Trophoblast cell (in vitro differentiated cells and primary cell): ENCODE results near the gene YBX1.

ENCODE experiments used
- DNase-seq, 2 donors: peaks; one replicate each; pipeline ENCODE4 v3.0.0-alpha.2; 2016
- H2AFZ ChIP-seq: 2 replicates; pipeline ENCODE4 v1.6.1; 2013; ENCODE audit warnings: low read length, moderate library complexity, mild to moderate bottlenecking; ENCODE audit not compliant: insufficient read depth, poor library complexity
- H2AK5ac ChIP-seq: 2 replicates; pipeline ENCODE4 v1.6.1; 2013; ENCODE audit warnings: mild to moderate bottlenecking, low read length
- H2BK120ac ChIP-seq: 2 replicates; pipeline ENCODE4 v1.6.1; 2013; ENCODE audit warnings: low read length, mild to moderate bottlenecking, moderate library complexity; ENCODE audit not compliant: insufficient read depth, poor library complexity
- H2BK12ac ChIP-seq: 2 replicates; pipeline ENCODE4 v1.6.1; 2013; ENCODE audit warnings: mild to moderate bottlenecking, low read length, moderate library complexity
- H2BK5ac ChIP-seq: 2 replicates; pipeline ENCODE4 v1.6.1; 2013; ENCODE audit warnings: low read length, low read depth, moderate library complexity, mild to moderate bottlenecking; ENCODE audit not compliant: poor library complexity
- H3K14ac ChIP-seq: 2 replicates; pipeline ENCODE4 v1.6.1; 2013; ENCODE audit warnings: mild to moderate bottlenecking, low read length
- H3K18ac ChIP-seq: 2 replicates; pipeline ENCODE4 v1.6.1; 2013; ENCODE audit warnings: mild to moderate bottlenecking, low read length
- H3K23ac ChIP-seq: 2 replicates; pipeline ENCODE4 v1.6.1; 2013; ENCODE audit warnings: low read length
- H3K27ac ChIP-seq: 2 replicates; pipeline ENCODE4 v1.5.1; 2013; ENCODE audit warnings: low read depth, mild to moderate bottlenecking, inconsistent platforms, low read length, moderate library complexity
- H3K27me3 ChIP-seq: 2 replicates; pipeline ENCODE4 v1.6.1; 2013; ENCODE audit warnings: inconsistent platforms, mild to moderate bottlenecking, low read length, moderate library complexity; ENCODE audit not compliant: insufficient read depth
- H3K36me3 ChIP-seq, 2 experiments: 1 replicate in 1 of 2; 2 replicates in 1 of 2; pipeline ENCODE4 v1.6.1; 2013; ENCODE audit warnings: low read length in 2 of 2, mild to moderate bottlenecking in 2 of 2, moderate library complexity in 1 of 2; ENCODE audit not compliant: insufficient read depth in 2 of 2, control insufficient read depth in 1 of 2
- H3K4ac ChIP-seq: 2 replicates; pipeline ENCODE4 v1.6.1; 2013; ENCODE audit warnings: low read depth, mild to moderate bottlenecking, low read length, moderate library complexity
- H3K4me1 ChIP-seq, 2 experiments: 1 replicate in 1 of 2; 2 replicates in 1 of 2; pipeline ENCODE4 v1.6.1; 2013; ENCODE audit warnings: low read length in 2 of 2, mild to moderate bottlenecking in 2 of 2, moderate library complexity in 1 of 2; ENCODE audit not compliant: insufficient read depth in 2 of 2, control insufficient read depth in 1 of 2
- H3K4me2 ChIP-seq: 2 replicates; pipeline ENCODE4 v1.6.1; 2013; ENCODE audit warnings: inconsistent platforms, mild to moderate bottlenecking, low read length, moderate library complexity
- H3K4me3 ChIP-seq: 2 replicates; pipeline ENCODE4 v1.5.1; 2013; ENCODE audit warnings: mild to moderate bottlenecking, low read depth, low read length, inconsistent platforms
- H3K79me1 ChIP-seq: one replicate; pipeline ENCODE4 v1.6.1; 2013; ENCODE audit warnings: low read length
- H3K79me2 ChIP-seq: 2 replicates; pipeline ENCODE4 v1.6.1; 2013; ENCODE audit warnings: low read length, mild to moderate bottlenecking; ENCODE audit not compliant: control insufficient read depth, insufficient read depth, poor library complexity
- H3K9ac ChIP-seq: 2 replicates; pipeline ENCODE4 v1.6.1; 2013; ENCODE audit warnings: mild to moderate bottlenecking, low read length
- H3K9me3 ChIP-seq: 2 replicates; pipeline ENCODE4 v1.6.1; 2013; ENCODE audit warnings: low read depth, mild to moderate bottlenecking, control low read depth, inconsistent platforms, low read length; ENCODE audit not compliant: insufficient read depth
- H4K12ac ChIP-seq: 2 replicates; pipeline ENCODE4 v1.6.1; 2013; ENCODE audit warnings: low read depth, mild to moderate bottlenecking, low read length, moderate library complexity
- H4K8ac ChIP-seq: 2 replicates; pipeline ENCODE4 v1.6.1; 2013; ENCODE audit warnings: low read depth, mild to moderate bottlenecking, low read length, moderate library complexity
- H4K91ac ChIP-seq: one replicate; pipeline ENCODE4 v1.6.1; 2013; ENCODE audit warnings: low read depth, mild to moderate bottlenecking, low read length, moderate library complexity
- WGBS: extraction: QIAGEN DNeasy Blood & Tissue Kit; methylation state at CpG from one replicate; pipeline ENCODE4 v1.1.7; 2013; ENCODE audit warnings: missing lambda C conversion rate; ENCODE audit not compliant: insufficient read length, insufficient coverage; ENCODE audit errors: extremely low coverage; 5-methylcytosine and 5-hydroxymethylcytosine counted together

YBX1 gene

DNA sequence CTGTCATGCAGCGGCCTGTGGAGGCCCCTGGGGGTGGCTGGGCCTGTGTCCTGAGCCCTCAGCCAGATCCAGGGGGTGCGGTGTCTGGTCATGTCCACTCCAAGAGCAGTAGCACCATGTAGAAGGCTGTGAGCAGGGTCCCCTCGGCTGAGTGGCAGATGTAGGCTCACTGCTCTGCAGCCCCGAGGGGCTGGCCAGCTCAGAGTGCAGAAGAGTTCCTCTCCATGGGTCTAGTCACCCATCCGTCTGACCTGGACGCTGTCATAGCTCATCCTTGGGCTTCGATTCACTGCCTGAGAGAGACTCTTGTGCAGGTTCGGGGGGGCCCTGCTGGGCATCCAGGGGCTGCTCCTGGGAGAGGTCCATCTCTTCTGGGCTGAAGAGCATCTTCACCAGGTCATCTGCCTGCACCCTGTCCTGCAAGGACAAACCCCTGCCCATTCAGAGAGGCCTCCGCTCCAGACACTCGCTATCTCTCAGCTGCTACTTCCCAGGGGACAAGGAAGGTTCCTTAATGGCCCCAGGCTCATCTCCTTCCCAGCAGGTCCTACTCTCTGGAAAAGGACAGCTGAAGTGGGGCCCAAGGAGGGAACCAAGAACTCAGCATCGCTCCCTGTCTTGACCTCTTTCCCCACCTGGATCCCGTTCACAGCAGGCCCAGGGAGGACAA is 64.4 kb downstream of the YBX1 start:
- no peaks in the 10 kb centered on the region for H3K79me1 ChIP-seq
- H4K12ac ChIP-seq, result no peak overlapping the region
- no peak overlapping the region for H3K9ac ChIP-seq
- H4K8ac ChIP-seq, result no peak overlapping the region
- no peak overlapping the region for H3K23ac ChIP-seq
- no peak overlapping the region for H3K14ac ChIP-seq
- H3K27ac ChIP-seq, result no peak overlapping the region
- no peak for DNase-seq
- H3K4me2 ChIP-seq, result no peak overlapping the region
- no peak overlapping the region for H2BK5ac ChIP-seq
- no peak overlapping the region for H3K4ac ChIP-seq
- no peaks in the 10 kb centered on the region for H3K27me3 ChIP-seq
- H3K9me3 ChIP-seq, result peaks cover 3% of the 10 kb centered on the region
- H3K4me3 ChIP-seq, result no peak overlapping the region
- H3K18ac ChIP-seq, result no peak overlapping the region
- WGBS, result no CpG with 5 or more reads among the region's 12 CpGs
- peaks cover 5 to 6% of the 10 kb centered on the region in 2 experiments for H3K4me1 ChIP-seq
- no peak overlapping the region for H2AFZ ChIP-seq
- no peaks in the 10 kb centered on the region for H3K79me2 ChIP-seq
- H2BK12ac ChIP-seq, result no peak overlapping the region
- no peak overlapping the region for H2AK5ac ChIP-seq
- no peak overlapping the region for H2BK120ac ChIP-seq
- H3K36me3 ChIP-seq, result peaks cover 42 to 49% of the 10 kb centered on the region in 2 experiments
- no peak overlapping the region for H4K91ac ChIP-seq

DNA sequence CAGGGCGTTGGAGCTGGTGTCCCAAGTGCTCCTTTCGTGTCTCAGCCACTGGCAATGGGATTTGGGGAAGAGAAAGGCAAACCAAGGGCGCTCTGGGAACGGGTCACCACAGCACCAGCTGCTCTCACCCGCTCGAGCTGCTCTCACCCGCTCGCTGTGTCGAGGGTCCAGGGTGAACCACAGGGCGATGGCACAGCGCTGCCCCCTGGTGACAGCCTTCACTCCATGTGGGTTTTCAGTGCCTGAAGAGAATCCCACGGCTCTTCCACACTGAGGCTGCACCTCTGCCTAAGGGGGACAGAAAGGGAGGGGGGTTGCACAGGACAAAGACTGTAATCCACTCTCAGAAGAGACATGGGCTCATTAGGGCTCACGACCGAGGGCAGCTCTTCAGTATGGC is 64.9 kb downstream of the YBX1 start:
- Histone ChIP-seq H3K18ac (no peak overlapping the region), H4K8ac (no peak overlapping the region), H3K4me2 (no peak overlapping the region), H3K79me2 (no peaks in the 10 kb centered on the region), H3K9me3 (peaks cover 7% of the 10 kb centered on the region), H3K79me1 (no peaks in the 10 kb centered on the region), H3K27ac (no peak overlapping the region), H2BK120ac (no peak overlapping the region), H3K4ac (no peak overlapping the region), H4K12ac (no peak overlapping the region), H2AK5ac (no peak overlapping the region), H2BK5ac (no peak overlapping the region), H3K23ac (no peak overlapping the region), H3K9ac (no peak overlapping the region), H2AFZ (no peak overlapping the region), H2BK12ac (no peak overlapping the region), H3K4me3 (no peak overlapping the region), H3K27me3 (no peaks in the 10 kb centered on the region), H3K36me3 (peaks cover 47 to 54% of the 10 kb centered on the region in 2 experiments), H4K91ac (no peak overlapping the region), H3K14ac (no peak overlapping the region), H3K4me1 (peaks cover 5 to 6% of the 10 kb centered on the region in 2 experiments)
- DNase-seq, result peak in 1 of 2 donors; percentile 63
- no CpG with 5 or more reads among the region's 14 CpGs for WGBS

DNA sequence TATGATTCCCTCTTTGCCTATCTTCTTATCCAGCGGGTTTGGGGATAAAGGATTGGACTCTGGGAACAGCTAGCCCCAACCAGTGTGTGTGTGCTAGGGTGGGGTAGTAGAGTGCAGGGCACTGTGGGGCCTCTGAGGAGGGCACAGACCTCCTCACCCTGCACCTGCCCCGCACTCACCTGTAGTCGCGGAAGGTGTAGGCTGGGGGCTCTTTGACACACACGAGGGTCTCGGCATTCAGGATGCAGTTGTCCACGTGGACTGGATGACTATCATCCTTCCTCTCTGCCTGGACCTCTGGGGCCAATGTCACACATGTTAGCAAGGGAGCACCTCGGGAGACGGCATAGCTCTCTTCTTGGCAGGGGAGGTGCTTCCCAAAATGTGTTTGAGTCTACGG is 65.8 kb downstream of the YBX1 start:
- Histone ChIP-seq H4K12ac (no peak overlapping the region), H2BK5ac (no peak overlapping the region), H3K23ac (no peak overlapping the region), H3K27ac (no peak overlapping the region), H2AFZ (no peak overlapping the region), H3K4me2 (no peak overlapping the region), H4K91ac (no peak overlapping the region), H3K18ac (no peak overlapping the region), H2BK12ac (no peak overlapping the region), H4K8ac (no peak overlapping the region), H3K79me2 (no peaks in the 10 kb centered on the region), H3K4ac (no peak overlapping the region), H3K36me3 (peaks cover 50 to 61% of the 10 kb centered on the region in 2 experiments), H3K27me3 (no peaks in the 10 kb centered on the region), H3K9ac (no peak overlapping the region), H3K9me3 (peaks cover 10% of the 10 kb centered on the region), H3K14ac (no peak overlapping the region), H3K4me1 (peaks cover 4 to 5% of the 10 kb centered on the region in 2 experiments), H3K79me1 (no peaks in the 10 kb centered on the region), H2AK5ac (no peak overlapping the region), H3K4me3 (no peak overlapping the region), H2BK120ac (no peak overlapping the region)
- DNase-seq, result no peak
- no CpG with 5 or more reads among the region's 10 CpGs for WGBS

DNA sequence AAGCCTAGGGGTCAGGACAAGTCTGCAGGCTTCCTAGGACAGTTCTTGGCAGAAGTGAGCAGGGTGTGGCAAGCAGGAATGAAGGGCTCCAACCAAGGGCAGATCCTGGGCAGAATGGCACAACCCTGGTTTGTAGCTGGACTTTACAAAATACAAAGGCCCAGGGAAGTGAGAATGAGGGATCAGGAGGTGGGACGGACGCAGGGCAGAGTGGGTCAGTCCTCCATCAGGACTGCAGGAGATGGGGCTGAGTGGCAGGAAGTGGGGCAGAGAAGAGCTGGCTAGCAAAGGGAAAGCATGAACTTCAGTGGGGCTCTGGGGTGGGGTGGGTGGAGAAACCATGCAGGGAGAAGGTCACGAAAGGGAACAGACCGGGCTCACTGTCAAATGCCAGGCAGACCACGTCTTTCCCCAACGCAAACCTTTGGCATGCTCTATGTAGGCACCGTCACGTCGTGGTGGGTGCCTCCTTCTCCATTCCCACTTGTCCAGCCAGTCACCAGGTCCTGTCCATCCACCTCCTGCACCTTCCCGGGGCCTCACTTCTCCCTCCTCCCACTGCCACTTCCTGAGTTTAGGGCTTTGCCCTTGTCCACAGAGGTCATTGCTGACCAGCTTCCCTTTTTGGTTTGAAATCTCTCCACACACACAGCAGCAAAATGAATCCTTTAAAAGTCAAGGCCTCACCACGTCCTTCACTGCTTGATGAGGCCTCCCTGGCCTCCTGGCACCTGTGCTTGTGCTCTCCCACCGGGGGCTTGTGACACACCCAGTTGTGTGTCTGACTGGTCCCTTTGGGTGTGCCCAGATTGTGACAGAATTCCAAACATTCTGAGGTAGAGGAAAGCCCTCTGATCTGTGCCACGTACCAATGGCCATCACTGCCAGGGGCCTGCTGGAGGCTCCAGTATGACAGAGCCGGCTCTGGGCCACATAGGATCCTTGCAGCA is 66.5 kb downstream of the YBX1 start:
- H3K9ac ChIP-seq, result no peak overlapping the region
- no peak overlapping the region for H4K12ac ChIP-seq
- DNase-seq, result no peak
- H3K4me2 ChIP-seq, result no peak overlapping the region
- no peak overlapping the region for H4K8ac ChIP-seq
- H2BK12ac ChIP-seq, result no peak overlapping the region
- H3K23ac ChIP-seq, result no peak overlapping the region
- WGBS, result no CpG with 5 or more reads among the region's 14 CpGs
- H3K4ac ChIP-seq, result no peak overlapping the region
- H3K27me3 ChIP-seq, result no peaks in the 10 kb centered on the region
- no peak overlapping the region for H3K18ac ChIP-seq
- no peak overlapping the region for H2AFZ ChIP-seq
- H3K4me3 ChIP-seq, result no peak overlapping the region
- no peak overlapping the region for H4K91ac ChIP-seq
- no peak overlapping the region for H2BK5ac ChIP-seq
- H2AK5ac ChIP-seq, result no peak overlapping the region
- no peak overlapping the region for H3K27ac ChIP-seq
- H3K9me3 ChIP-seq, result peaks cover 10% of the 10 kb centered on the region
- H3K79me2 ChIP-seq, result no peaks in the 10 kb centered on the region
- H2BK120ac ChIP-seq, result no peak overlapping the region
- H3K79me1 ChIP-seq, result no peaks in the 10 kb centered on the region
- no peak overlapping the region for H3K14ac ChIP-seq
- H3K4me1 ChIP-seq, result peaks cover 0 to under 1% of the 10 kb centered on the region in 2 experiments
- H3K36me3 ChIP-seq, result peaks cover 52 to 62% of the 10 kb centered on the region in 2 experiments
